MCF 10A (cell line): Measurements from ENCODE around the gene VAC14. TPM values are rescaled to one million over a fixed set of nuclear protein-coding genes. Genes with fewer than 3 reads are reported as not detected.

ENCODE experiments used
- BruUV-seq: library from RNA; stranded (reverse); fragments of 400-500 nt; replicated peaks from 2 replicates; lab custom pipeline; 2021; lab: Mats Ljungman, UMichigan
- CTCF ChIA-PET: fragments of 300-600 bp; sonication (Branson Sonifier 250); formaldehyde crosslinking; extraction: SDS; loops from one replicate; lab custom pipeline; 2021; ENCODE audit warnings: antibody characterized with exemption, inconsistent platforms; lab: Yijun Ruan, JAX
- POLR2A ChIA-PET: fragments of 300-600, 350-650 bp; sonication (Branson Sonifier 250); formaldehyde crosslinking; extraction: SDS; loops from one replicate; lab custom pipeline; 2020; ENCODE audit warnings: antibody characterized with exemption, inconsistent platforms; lab: Yijun Ruan, JAX
- DNase-seq: peaks from one replicate; pipeline ENCODE4 v3.0.0-alpha.2; 2018; ENCODE audit not compliant: unreplicated experiment
- H3K27ac Mint-ChIP-seq: one replicate; pipeline ENCODE4 v1.8.0; 2022; ENCODE audit warnings: mild to moderate bottlenecking, low read depth, mixed read lengths; ENCODE audit not compliant: unreplicated experiment
- H3K27me3 Mint-ChIP-seq: one replicate; pipeline ENCODE4 v1.8.0; 2022; ENCODE audit warnings: mixed read lengths; ENCODE audit not compliant: insufficient read depth, unreplicated experiment
- H3K36me3 Mint-ChIP-seq: one replicate; pipeline ENCODE4 v1.8.0; 2022; ENCODE audit warnings: mild to moderate bottlenecking, moderate library complexity, mixed read lengths; ENCODE audit not compliant: insufficient read depth, unreplicated experiment
- H3K4me1 Mint-ChIP-seq: one replicate; pipeline ENCODE4 v1.8.0; 2022; ENCODE audit warnings: mixed read lengths; ENCODE audit not compliant: insufficient read depth, unreplicated experiment
- H3K4me3 Mint-ChIP-seq: one replicate; pipeline ENCODE4 v1.8.0; 2022; ENCODE audit warnings: mild to moderate bottlenecking, moderate library complexity, mixed read lengths; ENCODE audit not compliant: unreplicated experiment
- H3K9me3 Mint-ChIP-seq: one replicate; pipeline ENCODE4 v1.8.0; 2022; ENCODE audit warnings: mixed read lengths; ENCODE audit not compliant: unreplicated experiment
- intact Hi-C: fragments of 100-400 bp; cut with micrococcal nuclease; formaldehyde crosslinking; loops from 2 replicates; pipeline ENCODE4 v1.14.1; 2022
- total RNA-seq: library from RNA; stranded (reverse); gene quantifications from 2 replicates; pipeline ENCODE4 v1.2.3, GENCODE V29; 2022
- TF ChIP-seq, protein P1 (sequence below): fragments of 200-600 bp; IDR thresholded peaks from one replicate; pipeline ENCODE4 v1.8.0; 2022; ENCODE audit warnings: antibody characterized with exemption, mild to moderate bottlenecking; ENCODE audit not compliant: unreplicated experiment

Gene VAC14
- total RNA-seq, 1 experiment from 2014 or later, result 25.5 TPM

DNA sequence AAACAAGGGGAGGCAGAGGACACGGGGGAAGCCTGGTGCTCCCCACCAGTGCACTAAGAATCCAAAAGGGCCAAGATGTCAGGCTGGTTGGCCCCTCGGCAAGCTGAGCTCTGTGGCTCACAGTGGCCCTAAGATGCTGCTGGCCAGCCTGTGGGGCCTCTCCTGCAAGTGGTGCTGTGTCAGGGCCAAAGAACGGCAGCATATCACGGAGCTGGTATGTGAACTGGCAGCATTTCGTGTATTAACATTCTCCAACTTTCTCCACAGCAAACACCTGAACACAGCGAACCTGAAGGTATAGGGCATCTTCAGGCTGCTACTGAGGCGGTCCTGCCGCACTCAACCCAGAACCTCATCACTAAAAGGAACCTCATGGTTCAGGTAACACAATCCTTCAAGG, 34.8 kb downstream of the VAC14 start:
- TF ChIP-seq, protein P1, sequence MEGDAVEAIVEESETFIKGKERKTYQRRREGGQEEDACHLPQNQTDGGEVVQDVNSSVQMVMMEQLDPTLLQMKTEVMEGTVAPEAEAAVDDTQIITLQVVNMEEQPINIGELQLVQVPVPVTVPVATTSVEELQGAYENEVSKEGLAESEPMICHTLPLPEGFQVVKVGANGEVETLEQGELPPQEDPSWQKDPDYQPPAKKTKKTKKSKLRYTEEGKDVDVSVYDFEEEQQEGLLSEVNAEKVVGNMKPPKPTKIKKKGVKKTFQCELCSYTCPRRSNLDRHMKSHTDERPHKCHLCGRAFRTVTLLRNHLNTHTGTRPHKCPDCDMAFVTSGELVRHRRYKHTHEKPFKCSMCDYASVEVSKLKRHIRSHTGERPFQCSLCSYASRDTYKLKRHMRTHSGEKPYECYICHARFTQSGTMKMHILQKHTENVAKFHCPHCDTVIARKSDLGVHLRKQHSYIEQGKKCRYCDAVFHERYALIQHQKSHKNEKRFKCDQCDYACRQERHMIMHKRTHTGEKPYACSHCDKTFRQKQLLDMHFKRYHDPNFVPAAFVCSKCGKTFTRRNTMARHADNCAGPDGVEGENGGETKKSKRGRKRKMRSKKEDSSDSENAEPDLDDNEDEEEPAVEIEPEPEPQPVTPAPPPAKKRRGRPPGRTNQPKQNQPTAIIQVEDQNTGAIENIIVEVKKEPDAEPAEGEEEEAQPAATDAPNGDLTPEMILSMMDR, result no peak
- ChIA-PET CTCF (interaction anchor here (0.6 to 6.8 kb wide), 2 partner anchors 86 to 592 kb away, joined by 3 to 121 read pairs; no protein-coding TSS in a partner anchor), POLR2A (interaction anchor here (0.7 to 0.8 kb wide), 2 partner anchors 51 to 59 kb away, joined by 3 read pairs; no protein-coding TSS in a partner anchor)
- Mint-ChIP-seq H3K36me3 (peaks cover 28% of the 10 kb centered on the region), H3K27ac (no peak overlapping the region), H3K9me3 (no peaks in the 10 kb centered on the region), H3K4me3 (no peak overlapping the region), H3K27me3 (no peaks in the 10 kb centered on the region), H3K4me1 (peaks cover 19% of the 10 kb centered on the region)
- intact Hi-C loops, result no loop called here
- DNase-seq, result no peak
- BruUV-seq, result no TSS peak

DNA sequence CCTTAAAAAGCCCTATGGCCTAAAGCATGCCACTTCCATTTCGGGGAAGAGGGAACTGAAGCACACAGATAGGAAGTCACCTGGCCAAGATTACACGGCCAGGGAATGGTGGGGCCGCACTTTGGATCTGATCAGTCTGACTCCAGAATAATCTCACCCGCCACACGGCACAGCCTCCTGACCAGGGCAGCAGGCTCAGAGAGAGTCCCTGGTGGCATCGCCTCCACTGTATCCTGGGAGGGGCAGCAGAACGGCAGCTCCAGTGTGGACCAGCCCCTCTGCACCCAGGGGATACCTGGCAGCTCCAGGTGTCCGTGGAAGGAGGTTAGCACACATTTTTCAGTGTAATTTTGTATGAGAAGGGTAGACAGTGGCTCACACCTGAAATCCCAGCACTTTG, 35.5 kb downstream of the VAC14 start:
- no peaks in the 10 kb centered on the region for H3K9me3 Mint-ChIP-seq
- TF ChIP-seq, protein P1, result no peak
- CTCF ChIA-PET, result interaction anchor here (0.6 kb wide), 2 partner anchors 87 to 592 kb away, joined by 3 read pairs; no protein-coding TSS in a partner anchor
- peaks cover 28% of the 10 kb centered on the region for H3K36me3 Mint-ChIP-seq
- intact Hi-C loops, result no loop called here
- DNase-seq, result no peak
- H3K4me1 Mint-ChIP-seq, result peaks cover 26% of the 10 kb centered on the region
- no peaks in the 10 kb centered on the region for H3K27me3 Mint-ChIP-seq
- POLR2A ChIA-PET, result no interaction called here
- H3K27ac Mint-ChIP-seq, result no peak overlapping the region
- BruUV-seq, result no TSS peak
- no peak overlapping the region for H3K4me3 Mint-ChIP-seq

DNA sequence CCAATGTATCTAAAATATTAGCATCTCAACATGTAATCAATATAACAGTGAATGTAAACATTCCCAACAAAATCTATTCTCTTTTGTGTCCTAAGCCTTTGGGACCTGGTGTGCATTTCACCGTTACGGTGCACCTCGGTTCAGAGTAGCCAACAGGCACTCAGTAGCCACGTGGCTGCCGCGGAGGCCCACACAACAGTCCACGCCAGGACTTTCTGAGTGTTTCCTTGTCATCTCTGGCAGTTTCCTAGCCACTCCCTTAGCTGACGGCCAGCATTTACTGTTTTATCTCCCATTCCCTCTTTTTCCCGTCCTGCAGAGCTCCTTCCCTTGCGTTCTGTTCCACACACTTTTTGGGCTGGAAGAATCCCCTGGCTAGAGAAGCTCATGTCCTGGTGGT, 36.3 kb downstream of the VAC14 start:
- CTCF ChIA-PET, result interaction anchor here (0.6 kb wide), 1 partner anchor 171 kb away, joined by 3 read pairs; no protein-coding TSS in a partner anchor
- POLR2A ChIA-PET, result interaction anchor here (0.5 kb wide), 1 partner anchor 203 kb away, joined by 3 read pairs; no protein-coding TSS in a partner anchor
- intact Hi-C loops, result no loop called here
- BruUV-seq, result no TSS peak
- H3K4me1 Mint-ChIP-seq, result peaks cover 26% of the 10 kb centered on the region
- H3K27me3 Mint-ChIP-seq, result no peaks in the 10 kb centered on the region
- no peak overlapping the region for H3K4me3 Mint-ChIP-seq
- H3K36me3 Mint-ChIP-seq, result peaks cover 26% of the 10 kb centered on the region
- no peaks in the 10 kb centered on the region for H3K9me3 Mint-ChIP-seq
- no peak overlapping the region for H3K27ac Mint-ChIP-seq
- no peak for DNase-seq
- TF ChIP-seq, protein P1, result no peak

DNA sequence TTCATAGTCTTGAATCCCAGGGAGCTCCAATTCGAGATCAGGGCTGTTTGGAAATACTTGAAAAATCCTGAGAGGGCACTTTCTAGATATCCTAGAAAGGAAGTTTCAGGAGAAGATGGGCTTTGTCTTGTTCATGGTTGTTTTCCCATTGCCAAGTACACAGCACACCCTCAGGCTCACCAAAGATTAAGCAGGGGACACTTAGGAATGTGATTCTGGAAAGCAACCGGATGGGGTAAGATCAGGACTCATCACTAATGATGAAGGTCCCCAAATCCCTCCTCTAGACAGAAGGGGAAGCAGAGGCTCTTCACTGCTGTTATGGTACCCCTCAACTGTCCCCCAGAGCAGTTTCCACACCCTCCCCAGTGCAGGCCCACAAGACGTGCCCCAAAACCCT, 40.7 kb downstream of the VAC14 start:
- no peak overlapping the region for H3K4me3 Mint-ChIP-seq
- no TSS peak for BruUV-seq
- POLR2A ChIA-PET, result interaction anchor here (0.7 to 3.1 kb wide), 8 partner anchors 11 to 489 kb away, joined by 3 to 11 read pairs (median 5); no protein-coding TSS in a partner anchor

More for the DNA sequence above, 40.7 kb downstream of the VAC14 start:
- Mint-ChIP-seq H3K9me3 (no peaks in the 10 kb centered on the region), H3K27me3 (no peaks in the 10 kb centered on the region), H3K27ac (peak overlapping the region; percentile 7), H3K4me1 (peaks cover 26% of the 10 kb centered on the region), H3K36me3 (peaks cover 36% of the 10 kb centered on the region)
- intact Hi-C loops, result loop anchor here (1.0 kb wide), 1 partner anchor 14 kb away; no protein-coding TSS in a partner anchor
- DNase-seq, result no peak
- CTCF ChIA-PET, result interaction anchor here (0.7 to 7.0 kb wide), 7 partner anchors 9 to 183 kb away, joined by 3 to 70 read pairs (median 4); no protein-coding TSS in a partner anchor
- TF ChIP-seq, protein P1, result no peak
